Skin epidermis (tissue), 12 donors: ENCODE measurements around the gene PDCD11.
A peak's percentile ranks its signal among the peaks of the same experiment; 100 is the strongest.
"Not testable (repeated sequence)": the region's sequence is repeated elsewhere in the genome, so short reads cannot be mapped to it uniquely, and the experiment has no call there.

Source experiments
- H3K27ac ChIP-seq, 21 experiments: fragments of 200-600 bp; sonication (generic) in 11 of 21; one replicate each; pipeline ENCODE4 v1.5.0; 2020; ENCODE audit warnings: mild to moderate bottlenecking in 3 of 21, inconsistent platforms in 2 of 21, moderate library complexity in 2 of 21
- H3K4me3 ChIP-seq, 7 experiments: fragments of 200-600 bp; sonication (generic) in 2 of 7; one replicate each; pipeline ENCODE4 v1.5.0; 2020; ENCODE audit warnings: inconsistent platforms in 2 of 7, mild to moderate bottlenecking in 2 of 7, moderate library complexity in 1 of 7

PDCD11 gene

DNA sequence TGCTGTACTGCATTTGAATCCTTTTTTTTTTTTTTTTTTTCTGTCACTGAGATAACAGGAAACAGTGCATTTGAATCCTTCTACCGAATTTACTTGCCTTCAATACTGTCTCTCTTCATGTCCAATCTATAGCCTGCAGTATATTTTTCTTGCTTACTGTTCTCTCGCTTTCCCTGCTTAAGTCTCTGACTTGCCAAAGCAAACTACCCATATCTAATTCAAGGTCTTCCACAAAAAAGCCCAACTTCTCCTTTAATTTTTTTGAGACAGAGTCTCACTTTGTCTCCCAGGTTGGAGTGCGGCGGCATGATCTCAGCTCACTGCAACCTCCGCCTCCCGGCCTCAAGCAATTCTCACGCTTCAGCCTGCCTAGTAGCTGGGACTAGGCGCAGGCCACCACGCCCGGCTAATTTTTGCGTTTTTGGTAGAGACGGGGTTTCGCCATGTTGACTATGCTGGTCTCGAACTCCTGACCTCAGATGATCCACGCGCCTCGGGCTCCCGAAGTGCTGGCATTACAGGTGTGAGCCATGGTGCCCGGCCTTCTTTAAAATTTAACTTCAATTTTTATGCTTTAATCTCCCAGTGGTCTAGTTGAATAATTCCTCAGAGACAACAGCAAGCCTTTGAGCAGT is 882 bp downstream of the PDCD11 start:
- peak overlapping the region; percentile 63 to 98 (median 86) for H3K4me3 ChIP-seq
- H3K27ac ChIP-seq, result peak overlapping the region in 16 of 21 experiments; percentile 32 to 97 (median 89)

DNA sequence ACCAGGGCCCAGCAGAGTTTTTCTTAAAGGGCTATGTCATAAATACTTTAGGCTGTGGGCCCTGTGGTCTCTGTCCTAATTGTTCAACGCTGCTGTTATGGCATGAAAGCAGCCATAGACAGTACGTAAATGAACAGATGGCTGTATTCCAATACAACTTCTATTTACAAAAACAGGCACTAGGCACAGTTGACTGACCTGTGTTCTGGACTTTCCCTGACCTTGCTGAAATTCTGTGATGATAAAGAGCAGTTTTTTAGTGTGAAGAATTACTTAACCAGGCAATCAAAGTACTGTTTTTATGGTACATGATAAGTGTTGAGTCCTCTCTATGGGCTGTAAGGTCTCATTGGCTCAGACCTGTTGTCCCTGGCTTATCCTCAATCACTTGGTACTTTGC is 17.1 kb downstream of the PDCD11 start:
- H3K27ac ChIP-seq, result no peak overlapping the region
- H3K4me3 ChIP-seq, result no peak overlapping the region

DNA sequence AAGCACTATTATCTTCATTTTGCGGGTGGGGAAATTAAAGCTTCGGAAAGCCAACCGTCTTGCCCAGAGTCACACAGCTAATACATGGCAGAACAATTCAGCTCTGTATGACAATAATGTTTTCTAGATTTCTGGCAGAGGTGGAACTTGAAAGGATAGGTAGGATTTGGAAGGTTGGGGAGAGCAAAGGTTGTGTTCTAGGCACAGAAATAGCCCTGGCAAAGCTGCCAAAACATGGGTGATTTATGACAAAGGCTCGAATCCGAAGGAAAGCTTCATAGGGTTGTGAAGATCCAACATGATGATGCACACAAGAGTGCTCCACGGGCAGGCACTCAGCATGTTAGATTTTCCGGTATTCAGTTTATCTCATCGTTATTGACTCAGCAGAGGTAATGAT is 19.2 kb downstream of the PDCD11 start:
- Histone ChIP-seq H3K27ac (no peak overlapping the region), H3K4me3 (no peak overlapping the region)

DNA sequence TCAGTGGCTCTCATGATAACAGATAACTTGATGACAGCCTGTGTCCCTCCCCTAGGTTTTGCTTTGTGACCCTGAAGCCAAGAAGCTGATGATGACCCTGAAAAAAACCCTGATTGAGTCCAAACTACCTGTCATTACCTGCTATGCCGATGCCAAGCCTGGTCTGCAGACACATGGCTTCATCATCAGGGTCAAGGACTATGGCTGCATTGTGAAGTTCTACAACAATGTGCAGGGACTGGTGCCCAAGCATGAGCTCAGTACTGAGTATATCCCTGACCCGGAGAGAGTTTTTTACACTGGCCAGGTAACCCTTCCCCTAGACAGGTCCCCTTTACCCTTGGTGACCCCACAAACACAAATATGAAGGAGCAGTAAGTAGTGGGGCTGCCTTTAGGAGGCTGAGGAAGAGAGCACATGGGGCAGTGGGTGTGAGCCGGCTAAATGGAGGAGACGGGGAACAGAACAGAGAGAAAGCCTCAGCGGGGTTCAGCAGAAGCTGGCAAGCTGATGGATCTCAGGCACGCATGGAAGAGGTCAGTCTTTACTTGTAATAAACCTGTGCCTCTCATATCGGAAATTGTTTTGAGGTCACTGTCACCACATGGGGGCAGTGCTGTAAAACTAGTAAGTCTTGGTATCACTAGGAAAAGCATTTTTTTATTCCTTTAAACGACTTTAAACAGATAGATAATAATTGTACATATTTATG is 20.2 kb downstream of the PDCD11 start:
- Histone ChIP-seq H3K27ac (no peak overlapping the region), H3K4me3 (no peak overlapping the region)

DNA sequence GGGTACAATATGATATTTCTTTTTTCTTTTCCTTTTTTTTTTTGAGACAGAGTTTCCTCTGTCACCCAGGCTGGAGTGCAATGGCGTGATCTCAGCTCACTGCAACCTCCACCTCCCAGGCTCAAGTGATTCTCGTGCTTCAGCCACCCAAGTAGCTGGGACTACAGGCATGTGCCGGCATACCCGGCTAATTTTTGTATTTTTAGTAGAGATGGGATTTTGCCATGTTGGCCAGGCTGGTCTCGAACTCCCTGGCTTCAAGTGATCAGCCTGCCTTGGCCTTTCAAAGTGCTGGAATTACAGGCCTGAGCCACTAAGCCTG is 20.7 kb downstream of the PDCD11 start:
- not testable (repeated sequence) for H3K27ac ChIP-seq, H3K4me3 ChIP-seq

DNA sequence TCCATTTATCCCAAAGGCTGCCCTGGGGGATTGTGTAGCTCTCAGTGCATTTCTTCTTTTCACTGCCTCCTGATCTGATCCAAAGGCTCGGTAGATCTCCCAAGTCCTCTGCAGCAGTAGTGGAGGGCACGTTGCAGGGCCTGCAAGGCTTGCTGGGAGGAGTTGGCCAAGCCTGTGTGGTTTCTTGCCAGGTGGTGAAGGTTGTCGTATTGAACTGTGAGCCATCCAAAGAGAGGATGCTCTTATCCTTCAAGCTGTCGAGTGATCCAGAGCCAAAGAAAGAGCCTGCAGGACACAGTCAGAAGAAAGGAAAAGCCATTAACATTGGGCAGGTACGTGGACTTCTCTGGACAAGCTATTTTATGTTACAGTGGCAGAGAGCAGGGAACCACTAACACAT is 21.2 kb downstream of the PDCD11 start:
- no peak overlapping the region for H3K4me3 ChIP-seq
- no peak overlapping the region for H3K27ac ChIP-seq

DNA sequence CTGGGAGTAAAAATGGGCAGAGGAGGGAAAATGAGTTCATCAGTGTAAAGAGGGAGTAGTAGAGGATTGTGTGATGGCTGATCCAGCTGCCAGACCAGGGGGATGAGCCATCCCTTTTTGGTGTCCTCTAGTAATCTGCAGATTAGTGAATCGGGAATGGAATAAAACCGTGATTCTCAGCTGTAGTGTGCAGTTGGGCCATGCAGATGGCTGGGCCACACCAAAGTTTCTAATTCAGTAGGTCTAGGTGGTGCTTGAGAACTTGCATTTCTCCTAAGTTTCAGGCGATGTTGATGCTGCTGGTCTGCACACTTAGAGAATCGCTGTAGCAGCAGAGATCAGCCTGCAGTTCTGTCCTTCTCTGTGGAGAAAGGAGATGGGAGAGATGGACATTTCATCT is 22.7 kb downstream of the PDCD11 start:
- no peak overlapping the region for H3K27ac ChIP-seq

DNA sequence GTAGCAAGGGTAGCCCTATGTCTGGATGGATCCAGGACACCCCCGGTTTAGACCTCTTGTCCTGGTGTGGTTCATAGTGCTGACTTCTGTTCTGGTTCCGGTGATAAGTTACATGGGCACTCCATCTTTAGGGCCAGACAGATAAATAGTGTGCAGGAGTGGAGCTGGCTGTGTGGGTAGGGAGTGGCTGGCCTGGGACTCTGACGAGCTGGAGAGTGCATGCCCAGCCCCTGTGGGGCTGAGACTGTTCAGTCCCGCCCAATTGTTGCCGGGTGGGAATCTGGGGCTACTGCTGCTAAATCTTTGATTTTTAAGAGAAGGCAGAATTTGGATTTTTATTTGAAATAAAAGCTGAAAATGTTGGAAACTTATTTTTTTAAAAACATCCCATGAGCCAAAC is 27.3 kb downstream of the PDCD11 start:
- no peak overlapping the region for H3K4me3 ChIP-seq
- no peak overlapping the region for H3K27ac ChIP-seq

More for the DNA sequence above, 22.7 kb downstream of the PDCD11 start:
- no peak overlapping the region for H3K4me3 ChIP-seq

DNA sequence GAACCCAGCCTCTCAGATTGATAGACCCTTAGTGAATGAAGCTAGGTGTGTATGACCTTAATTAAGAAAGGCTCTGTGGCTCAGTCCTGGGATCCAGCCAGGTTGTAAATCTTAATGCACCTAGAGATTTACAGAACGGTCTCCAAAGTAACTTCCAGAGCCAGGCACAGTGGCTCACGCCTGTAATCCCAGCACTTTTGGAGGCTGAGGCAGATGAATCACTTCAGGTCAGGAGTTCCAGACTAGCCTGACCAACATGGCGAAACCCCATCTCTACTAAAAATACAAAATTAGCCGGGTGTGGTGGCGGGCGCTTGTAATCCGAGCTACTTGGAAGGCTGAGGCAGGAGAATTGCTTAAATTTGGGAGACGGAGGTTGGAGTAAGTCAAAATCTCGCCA is 31.4 kb downstream of the PDCD11 start:
- Histone ChIP-seq H3K4me3 (no peak overlapping the region), H3K27ac (no peak overlapping the region)

DNA sequence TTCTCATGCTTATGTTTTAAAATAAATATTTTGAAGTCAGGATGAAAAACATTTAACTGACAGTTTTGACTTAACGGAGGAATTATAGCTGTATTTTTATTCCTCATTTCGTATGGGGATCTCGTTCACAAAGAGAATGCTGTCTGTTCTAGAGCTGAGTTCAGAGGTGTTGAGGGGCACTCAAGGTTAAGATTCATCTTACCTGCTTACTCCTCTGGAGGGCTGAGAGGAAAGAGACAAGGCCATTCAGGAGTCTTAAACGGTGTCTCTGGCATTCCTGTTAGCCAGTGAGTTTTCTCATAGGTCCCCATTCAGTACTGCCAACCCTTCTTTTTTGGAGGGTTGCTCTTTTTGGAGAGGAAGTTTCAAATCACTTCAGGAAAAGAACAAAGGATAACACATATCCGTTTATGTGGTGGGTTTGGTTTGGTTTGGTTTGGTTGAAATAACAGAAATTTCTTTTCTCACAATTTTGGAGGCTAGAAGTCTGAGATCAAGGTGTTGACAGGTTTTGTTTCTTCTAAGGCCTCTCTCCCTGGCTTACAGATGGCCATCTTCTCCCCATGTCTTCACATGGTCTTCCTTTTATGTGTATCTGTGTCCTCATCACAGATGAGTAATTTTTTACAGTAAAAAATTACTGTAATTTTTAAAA is 32.7 kb downstream of the PDCD11 start:
- Histone ChIP-seq H3K27ac (peak overlapping the region in 1 of 21 experiments; percentile 23), H3K4me3 (no peak overlapping the region)

DNA sequence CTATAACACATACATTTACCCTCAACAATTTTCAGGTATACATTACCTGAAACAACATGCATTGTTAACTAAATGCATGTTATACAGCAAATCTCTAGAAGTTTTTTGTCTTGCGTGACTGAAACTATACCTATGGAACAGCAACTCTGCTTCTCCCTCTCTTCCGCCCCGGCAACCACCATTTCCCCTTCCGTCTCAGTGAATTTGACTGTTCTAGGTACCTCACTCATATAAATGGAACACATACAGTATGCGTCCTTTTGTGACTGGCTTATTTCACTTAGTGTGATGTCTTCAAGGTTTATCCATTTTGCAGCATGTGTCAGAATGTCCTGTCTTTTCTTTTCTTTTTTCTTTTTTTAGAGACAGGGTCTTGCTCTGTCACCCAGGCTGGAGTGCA is 33.2 kb downstream of the PDCD11 start:
- Histone ChIP-seq H3K4me3 (no peak overlapping the region), H3K27ac (peak overlapping the region in 1 of 21 experiments; percentile 23)

DNA sequence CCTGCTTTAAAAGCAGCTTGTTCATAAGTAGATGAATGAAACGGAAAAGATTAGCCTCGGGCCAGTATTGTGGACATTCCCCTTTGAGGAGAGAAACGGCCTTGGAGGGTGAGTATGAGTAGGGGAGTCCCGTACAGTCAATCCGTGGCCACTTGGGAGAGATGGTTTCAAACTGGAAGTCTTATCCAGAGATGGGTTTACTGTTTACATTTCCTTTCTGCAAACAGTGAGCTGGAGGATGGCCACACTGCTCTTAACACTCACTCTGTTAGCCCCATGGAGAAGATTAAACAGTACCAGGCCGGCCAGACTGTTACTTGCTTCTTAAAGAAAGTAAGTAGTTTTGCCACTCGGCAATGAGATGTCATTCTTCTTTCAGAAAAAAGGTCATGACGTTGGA is 35.5 kb downstream of the PDCD11 start:
- no peak overlapping the region for H3K4me3 ChIP-seq
- H3K27ac ChIP-seq, result no peak overlapping the region

DNA sequence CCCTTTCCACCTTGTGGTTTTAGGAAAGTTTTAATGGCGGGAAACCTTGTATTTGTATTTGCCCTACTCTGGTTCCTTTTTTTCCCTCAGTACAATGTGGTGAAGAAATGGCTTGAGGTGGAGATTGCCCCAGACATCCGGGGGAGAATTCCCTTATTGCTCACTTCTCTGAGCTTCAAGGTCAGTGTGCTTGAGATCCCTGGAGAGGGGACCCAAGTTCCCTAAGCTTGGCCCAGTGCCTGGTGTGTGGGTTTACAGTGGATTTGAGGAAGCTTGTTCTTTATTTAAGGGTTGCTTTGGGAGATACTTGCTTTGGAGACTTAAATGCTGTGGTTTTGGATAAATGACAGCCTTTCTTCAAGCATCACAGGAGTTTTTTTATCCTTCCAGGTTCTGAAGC is 37.4 kb downstream of the PDCD11 start:
- no peak overlapping the region for H3K27ac ChIP-seq

DNA sequence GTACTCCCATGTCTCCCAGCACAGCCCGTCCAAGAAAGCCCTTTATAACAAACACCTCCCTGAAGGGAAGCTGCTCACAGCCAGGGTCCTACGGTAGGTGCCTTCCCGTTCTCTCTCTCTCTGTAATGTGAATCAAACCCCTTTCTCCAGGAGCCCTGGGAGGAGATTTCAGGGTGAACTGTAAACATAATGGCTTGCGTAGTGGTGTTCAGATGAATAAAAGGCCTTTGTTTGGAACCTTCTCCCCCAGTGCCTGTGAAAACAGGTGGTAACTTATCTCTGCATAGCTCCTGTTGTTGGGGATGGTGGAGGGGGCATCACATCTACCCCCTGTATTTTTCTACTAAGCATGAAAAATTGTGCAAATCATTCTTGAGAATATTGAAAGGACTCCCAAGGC is 43.4 kb downstream of the PDCD11 start:
- Histone ChIP-seq H3K4me3 (no peak overlapping the region), H3K27ac (no peak overlapping the region)

More for the DNA sequence above, 37.4 kb downstream of the PDCD11 start:
- no peak overlapping the region for H3K4me3 ChIP-seq

DNA sequence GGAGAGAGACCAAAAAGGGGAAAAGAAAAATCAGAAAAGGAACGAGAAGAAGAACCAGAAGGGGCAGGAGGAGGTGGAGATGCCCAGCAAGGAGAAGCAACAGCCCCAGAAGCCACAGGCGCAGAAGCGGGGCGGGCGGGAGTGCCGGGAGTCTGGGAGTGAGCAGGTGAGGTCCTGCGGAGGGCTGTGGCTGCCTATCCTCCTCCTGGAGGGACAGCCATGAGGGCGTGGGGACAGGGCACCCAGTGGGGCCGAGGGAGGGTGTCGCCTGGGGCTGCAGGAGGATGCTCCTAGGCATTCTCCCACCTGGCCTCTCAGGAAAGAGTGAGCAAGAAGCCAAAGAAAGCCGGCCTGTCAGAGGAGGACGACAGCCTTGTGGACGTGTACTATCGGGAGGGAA is 44.0 kb downstream of the PDCD11 start:
- Histone ChIP-seq H3K4me3 (no peak overlapping the region), H3K27ac (no peak overlapping the region)

DNA sequence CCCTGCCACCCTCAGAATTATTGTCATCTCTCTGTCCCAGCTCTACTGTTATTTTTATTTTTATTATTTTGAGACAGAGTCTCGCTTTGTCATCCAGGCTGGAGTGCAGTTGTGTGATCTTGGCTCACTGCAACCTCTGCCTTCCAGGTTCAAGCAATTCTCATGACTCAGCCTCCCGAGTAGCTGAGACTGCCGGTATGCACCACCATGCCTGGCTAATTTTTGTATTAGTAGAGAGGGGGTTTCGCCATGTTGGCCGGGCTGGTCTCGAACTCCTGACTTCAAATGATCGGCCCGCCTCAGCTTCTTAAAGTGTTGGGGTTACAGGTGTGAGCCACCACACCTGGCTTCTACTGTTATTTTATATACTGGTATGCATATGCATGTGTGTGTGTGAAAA is 44.8 kb downstream of the PDCD11 start:
- H3K27ac ChIP-seq, result peak overlapping the region in 8 of 21 experiments; percentile 18 to 61 (median 44)
- H3K4me3 ChIP-seq, result no peak overlapping the region

DNA sequence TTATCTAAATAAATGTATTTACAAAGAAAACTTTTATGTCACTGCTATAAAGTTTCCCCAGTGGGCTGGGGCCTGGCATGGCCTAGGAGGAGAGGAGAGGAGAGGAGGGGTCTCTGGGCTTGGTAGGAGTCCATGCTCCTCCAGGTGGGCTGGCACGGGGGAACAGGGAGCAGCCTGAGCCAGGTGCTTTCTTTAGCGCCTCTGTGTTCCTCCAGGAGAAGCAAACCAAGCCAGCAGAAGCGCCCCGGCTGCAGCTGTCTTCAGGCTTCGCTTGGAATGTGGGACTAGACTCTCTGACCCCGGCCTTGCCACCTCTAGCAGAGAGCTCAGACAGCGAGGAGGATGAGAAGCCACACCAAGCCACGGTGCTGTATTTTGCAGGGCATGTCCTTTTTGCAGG is 45.2 kb downstream of the PDCD11 start:
- Histone ChIP-seq H3K4me3 (no peak overlapping the region), H3K27ac (peak overlapping the region in 10 of 21 experiments; percentile 18 to 61 (median 44))

DNA sequence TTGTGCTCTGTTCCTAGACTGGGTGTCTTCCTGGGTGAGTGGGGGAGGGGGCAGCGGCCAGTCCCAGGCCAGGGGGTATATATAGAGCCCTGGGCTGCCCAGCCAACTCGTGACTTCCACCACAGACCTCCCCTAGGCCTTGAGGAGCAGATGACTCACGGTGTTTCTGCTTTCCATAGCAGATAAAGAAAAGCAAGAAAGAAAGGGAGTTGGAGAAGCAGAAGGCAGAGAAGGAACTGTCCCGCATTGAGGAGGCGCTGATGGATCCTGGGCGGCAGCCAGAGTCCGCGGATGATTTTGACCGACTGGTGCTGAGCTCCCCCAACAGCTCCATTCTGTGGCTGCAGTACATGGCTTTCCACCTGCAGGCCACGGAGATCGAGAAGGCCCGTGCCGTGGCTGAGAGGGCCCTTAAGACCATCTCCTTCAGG is 45.6 kb downstream of the PDCD11 start:
- Histone ChIP-seq H3K27ac (peak overlapping the region in 12 of 21 experiments; percentile 18 to 63 (median 44)), H3K4me3 (no peak overlapping the region)

DNA sequence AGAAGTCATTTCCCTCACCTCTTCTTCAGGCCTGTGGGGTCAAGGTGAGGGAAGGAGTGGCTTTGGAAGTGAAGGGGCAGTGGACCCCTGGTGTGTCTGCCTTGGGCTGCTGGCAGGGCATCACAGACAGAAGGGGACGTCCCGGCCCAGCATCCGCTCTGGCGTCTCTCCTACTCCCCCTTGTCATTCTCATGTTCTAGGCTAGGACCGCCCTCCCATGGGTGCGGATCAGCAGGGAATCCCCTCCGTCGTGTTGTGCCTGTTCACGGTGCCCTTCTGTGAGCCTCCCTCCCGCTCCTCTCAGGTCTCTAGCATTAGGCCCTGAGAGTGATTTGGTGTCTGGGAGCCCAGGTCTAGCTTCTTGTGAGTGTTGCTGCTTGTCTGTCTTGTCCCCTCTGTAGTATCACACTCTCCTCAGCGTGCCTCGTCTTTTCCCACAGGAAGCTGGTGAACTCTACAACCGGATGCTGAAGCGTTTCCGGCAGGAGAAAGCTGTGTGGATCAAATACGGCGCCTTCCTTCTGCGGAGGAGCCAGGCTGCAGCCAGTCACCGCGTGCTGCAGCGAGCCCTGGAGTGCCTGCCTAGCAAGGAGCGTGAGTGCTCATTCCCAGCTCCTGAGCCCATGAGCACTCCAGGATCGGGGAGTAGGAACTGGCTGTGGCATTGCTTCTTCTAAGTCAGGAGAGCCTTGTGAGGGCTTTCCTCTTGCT is 47.2 kb downstream of the PDCD11 start:
- H3K4me3 ChIP-seq, result no peak overlapping the region
- peak overlapping the region in 8 of 21 experiments; percentile 2 to 61 (median 16) for H3K27ac ChIP-seq

DNA sequence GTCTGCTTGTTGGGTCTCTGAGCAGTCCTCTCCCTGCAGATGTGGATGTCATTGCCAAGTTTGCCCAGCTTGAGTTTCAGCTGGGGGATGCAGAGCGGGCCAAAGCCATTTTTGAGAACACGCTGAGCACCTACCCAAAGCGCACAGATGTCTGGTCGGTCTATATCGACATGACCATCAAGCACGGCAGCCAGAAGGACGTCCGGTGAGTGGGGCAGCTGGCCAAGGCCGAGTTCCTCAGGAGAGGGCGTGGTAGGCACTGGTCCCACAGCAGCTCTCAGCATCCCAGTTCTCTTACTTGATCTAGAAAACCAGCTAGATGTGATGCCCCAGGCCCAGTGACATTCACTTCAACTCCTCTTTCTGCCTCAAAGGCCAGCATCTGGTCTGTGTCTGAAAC is 48.1 kb downstream of the PDCD11 start:
- no peak overlapping the region for H3K4me3 ChIP-seq
- peak overlapping the region in 5 of 21 experiments; percentile 0 to 87 (median 72) for H3K27ac ChIP-seq
